Large intestine (tissue), 3 donors: Measurements from ENCODE around the gene CACHD1. TPM values are rescaled to one million over a fixed set of nuclear protein-coding genes. Genes with fewer than 3 reads are reported as not detected.

Experiments used
- DNase-seq, 2 donors: peaks; one replicate each; pipeline versions ENCODE4 v3.0.0 to v3.0.0-alpha.2; 2013
- H3K27ac ChIP-seq: one replicate; pipeline ENCODE4 v1.5.1; 2013; ENCODE audit warnings: low read length
- H3K27me3 ChIP-seq: 2 replicates; pipeline ENCODE4 v1.6.1; 2013; ENCODE audit warnings: low read length; ENCODE audit not compliant: control insufficient read depth, insufficient read depth
- H3K36me3 ChIP-seq: 2 replicates; pipeline ENCODE4 v1.6.1; 2013; ENCODE audit warnings: low read length; ENCODE audit not compliant: control insufficient read depth, insufficient read depth
- H3K4me1 ChIP-seq: one replicate; pipeline ENCODE4 v1.6.1; 2013; ENCODE audit warnings: low read length; ENCODE audit not compliant: control insufficient read depth, insufficient read depth
- H3K4me3 ChIP-seq: one replicate; pipeline ENCODE4 v1.5.1; 2013; ENCODE audit warnings: low read length
- H3K9me3 ChIP-seq: one replicate; pipeline ENCODE4 v1.6.1; 2013; ENCODE audit warnings: mild to moderate bottlenecking, low read depth, low read length, moderate library complexity; ENCODE audit not compliant: control insufficient read depth
- WGBS: methylation state at CpG from one replicate; pipeline ENCODE4 v1.1.5; 2013; ENCODE audit warnings: low lambda C conversion rate; ENCODE audit not compliant: insufficient coverage; 5-methylcytosine and 5-hydroxymethylcytosine counted together
- polyA plus RNA-seq: library from polyadenylated mRNA; unstranded; fragments of 120-200 nt; gene quantifications from one replicate; pipeline ENCODE4 v1.2.1, GENCODE V29; 2013

CACHD1 gene
- polyA plus RNA-seq, 1 donor: 9.6 TPM

GRCh38 chr1:64584479-64584878 is 114.5 kb downstream of the CACHD1 start:
- no peaks in the 10 kb centered on the region for H3K27me3 ChIP-seq
- no peaks in the 10 kb centered on the region for H3K4me1 ChIP-seq
- no peaks in the 10 kb centered on the region for H3K36me3 ChIP-seq
- no peak overlapping the region for H3K27ac ChIP-seq
- no peaks in the 10 kb centered on the region for H3K9me3 ChIP-seq
- no peak overlapping the region for H3K4me3 ChIP-seq
- DNase-seq: no peak
- 60% methylated on average over 1 of the region's 1 CpG for WGBS

- Histone ChIP-seq H3K9me3 (no peaks in the 10 kb centered on the region), H3K27me3 (no peaks in the 10 kb centered on the region), H3K4me1 (no peaks in the 10 kb centered on the region), H3K27ac (no peak overlapping the region), H3K4me3 (no peak overlapping the region), H3K36me3 (no peaks in the 10 kb centered on the region)
- DNase-seq: no peak
Measured at GRCh38 chr1:64588876-64589275, 118.9 kb downstream of the CACHD1 start.

- Histone ChIP-seq H3K4me1 (peaks cover 1% of the 10 kb centered on the region), H3K9me3 (no peaks in the 10 kb centered on the region), H3K27ac (no peak overlapping the region), H3K4me3 (no peak overlapping the region), H3K36me3 (no peaks in the 10 kb centered on the region), H3K27me3 (no peaks in the 10 kb centered on the region)
- no CpG with 5 or more reads among the region's 1 CpG for WGBS
- DNase-seq: no peak
Measured at GRCh38 chr1:64590316-64590715, 120.4 kb downstream of the CACHD1 start.

- no peaks in the 10 kb centered on the region for H3K27me3 ChIP-seq
- H3K36me3 ChIP-seq: no peaks in the 10 kb centered on the region
- 100% methylated on average over 1 of the region's 4 CpGs for WGBS
- no peaks in the 10 kb centered on the region for H3K9me3 ChIP-seq
- no peak overlapping the region for H3K27ac ChIP-seq
- no peak overlapping the region for H3K4me3 ChIP-seq
- peaks cover 11% of the 10 kb centered on the region for H3K4me1 ChIP-seq
- no peak for DNase-seq
Measured at GRCh38 chr1:64594446-64594845, 124.5 kb downstream of the CACHD1 start.

- peaks cover 11% of the 10 kb centered on the region for H3K4me1 ChIP-seq
- H3K27ac ChIP-seq: no peak overlapping the region
- H3K9me3 ChIP-seq: no peaks in the 10 kb centered on the region
- H3K27me3 ChIP-seq: no peaks in the 10 kb centered on the region
- no peaks in the 10 kb centered on the region for H3K36me3 ChIP-seq
- DNase-seq: no peak
- no CpG with 5 or more reads among the region's 5 CpGs for WGBS
- no peak overlapping the region for H3K4me3 ChIP-seq
Measured at GRCh38 chr1:64595871-64596515, 126.1 kb downstream of the CACHD1 start.

GRCh38 chr1:64597113-64597512 is 127.2 kb downstream of the CACHD1 start:
- no peak overlapping the region for H3K4me3 ChIP-seq
- whole genome bisulfite sequencing: 100% methylated on average over 1 of the region's 4 CpGs

GRCh38 chr1:64598100-64598571 is 128.2 kb downstream of the CACHD1 start:
- 33% methylated on average over 1 of the region's 8 CpGs for WGBS
- H3K4me3 ChIP-seq: peak overlapping the region; percentile 14
- peak overlapping the region; percentile 56 for H3K27ac ChIP-seq
- peak; percentile 25 to 70 for DNase-seq
- H3K9me3 ChIP-seq: no peaks in the 10 kb centered on the region
- no peaks in the 10 kb centered on the region for H3K36me3 ChIP-seq
- no peaks in the 10 kb centered on the region for H3K27me3 ChIP-seq
- peaks cover 11% of the 10 kb centered on the region for H3K4me1 ChIP-seq

More at GRCh38 chr1:64597113-64597512, 127.2 kb downstream of the CACHD1 start:
- no peaks in the 10 kb centered on the region for H3K9me3 ChIP-seq
- no peak for DNase-seq
- no peak overlapping the region for H3K27ac ChIP-seq
- no peaks in the 10 kb centered on the region for H3K27me3 ChIP-seq
- no peaks in the 10 kb centered on the region for H3K36me3 ChIP-seq
- H3K4me1 ChIP-seq: peaks cover 11% of the 10 kb centered on the region

- WGBS: no CpG with 5 or more reads among the region's 3 CpGs
- Histone ChIP-seq H3K27ac (no peak overlapping the region), H3K4me1 (peaks cover 11% of the 10 kb centered on the region), H3K36me3 (no peaks in the 10 kb centered on the region), H3K27me3 (no peaks in the 10 kb centered on the region), H3K4me3 (no peak overlapping the region), H3K9me3 (no peaks in the 10 kb centered on the region)
- DNase-seq: no peak
Measured at GRCh38 chr1:64599242-64599641, 129.3 kb downstream of the CACHD1 start.

- no peaks in the 10 kb centered on the region for H3K27me3 ChIP-seq
- H3K4me1 ChIP-seq: peaks cover 6% of the 10 kb centered on the region
- no peak overlapping the region for H3K27ac ChIP-seq
- DNase-seq: no peak
- H3K36me3 ChIP-seq: no peaks in the 10 kb centered on the region
- no peaks in the 10 kb centered on the region for H3K9me3 ChIP-seq
- no CpG with 5 or more reads among the region's 3 CpGs for WGBS
- H3K4me3 ChIP-seq: no peak overlapping the region
Measured at GRCh38 chr1:64601207-64601606, 131.3 kb downstream of the CACHD1 start.

GRCh38 chr1:64608005-64608650 is 138.2 kb downstream of the CACHD1 start:
- H3K9me3 ChIP-seq: peaks cover 5% of the 10 kb centered on the region
- no peak for DNase-seq
- no peaks in the 10 kb centered on the region for H3K36me3 ChIP-seq
- no peak overlapping the region for H3K27ac ChIP-seq
- WGBS: 88% methylated on average over 1 of the region's 1 CpG
- no peak overlapping the region for H3K4me3 ChIP-seq
- H3K4me1 ChIP-seq: peaks cover 3% of the 10 kb centered on the region
- no peaks in the 10 kb centered on the region for H3K27me3 ChIP-seq

- Histone ChIP-seq H3K4me3 (no peak overlapping the region), H3K36me3 (no peaks in the 10 kb centered on the region), H3K27me3 (no peaks in the 10 kb centered on the region), H3K9me3 (peaks cover 5% of the 10 kb centered on the region), H3K27ac (no peak overlapping the region), H3K4me1 (peaks cover 3% of the 10 kb centered on the region)
- WGBS: 93% methylated on average over 3 of the region's 6 CpGs
- DNase-seq: no peak
Measured at GRCh38 chr1:64608651-64609048, 138.7 kb downstream of the CACHD1 start.
